Right lobe of liver (tissue), 4 donors: ENCODE data around the gene HDAC4.

Source experiments
- POLR2A ChIP-seq: fragments of 450-650 bp; IDR thresholded peaks from one replicate; pipeline ENCODE4 v1.6.1; 2017; ENCODE audit warnings: antibody characterized with exemption, mild to moderate bottlenecking
- TF ChIP-seq, protein P1 (sequence below), 4 donors: fragments of 200-600 bp in 3 of 4; fragments of 450-650 bp in 1 of 4; IDR thresholded peaks; one replicate each; pipeline versions ENCODE4 v1.5.1 to v1.8.0; 2016 to 2022; ENCODE audit warnings: antibody characterized with exemption in 4 of 4, mild to moderate bottlenecking in 2 of 4
- donor health status: DM: no; HTN: no; CAD: no.
- donor health status: DM: no; HTN: no; CAD: no.
- donor health status: DM: no; HTN: yes; CAD: no.

- TF ChIP-seq, protein P1, sequence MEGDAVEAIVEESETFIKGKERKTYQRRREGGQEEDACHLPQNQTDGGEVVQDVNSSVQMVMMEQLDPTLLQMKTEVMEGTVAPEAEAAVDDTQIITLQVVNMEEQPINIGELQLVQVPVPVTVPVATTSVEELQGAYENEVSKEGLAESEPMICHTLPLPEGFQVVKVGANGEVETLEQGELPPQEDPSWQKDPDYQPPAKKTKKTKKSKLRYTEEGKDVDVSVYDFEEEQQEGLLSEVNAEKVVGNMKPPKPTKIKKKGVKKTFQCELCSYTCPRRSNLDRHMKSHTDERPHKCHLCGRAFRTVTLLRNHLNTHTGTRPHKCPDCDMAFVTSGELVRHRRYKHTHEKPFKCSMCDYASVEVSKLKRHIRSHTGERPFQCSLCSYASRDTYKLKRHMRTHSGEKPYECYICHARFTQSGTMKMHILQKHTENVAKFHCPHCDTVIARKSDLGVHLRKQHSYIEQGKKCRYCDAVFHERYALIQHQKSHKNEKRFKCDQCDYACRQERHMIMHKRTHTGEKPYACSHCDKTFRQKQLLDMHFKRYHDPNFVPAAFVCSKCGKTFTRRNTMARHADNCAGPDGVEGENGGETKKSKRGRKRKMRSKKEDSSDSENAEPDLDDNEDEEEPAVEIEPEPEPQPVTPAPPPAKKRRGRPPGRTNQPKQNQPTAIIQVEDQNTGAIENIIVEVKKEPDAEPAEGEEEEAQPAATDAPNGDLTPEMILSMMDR (IDR thresholded peaks at IDR 0.05) = no peak
- TF ChIP-seq POLR2A = no peak
These were observed 13.0 kb downstream of the HDAC4 start for GRCh38 chr2:239387811-239388210.
